Trophoblast cell (in vitro differentiated cells and primary cell): ENCODE data around the gene CXCL9.
"Not testable (repeated sequence)": the region's sequence is repeated elsewhere in the genome, so short reads cannot be mapped to it uniquely, and the experiment has no call there.

Source experiments
- DNase-seq, 2 donors: peaks; one replicate each; pipeline ENCODE4 v3.0.0-alpha.2; 2016
- H2AFZ ChIP-seq: 2 replicates; pipeline ENCODE4 v1.6.1; 2013; ENCODE audit warnings: low read length, moderate library complexity, mild to moderate bottlenecking; ENCODE audit not compliant: insufficient read depth, poor library complexity
- H2AK5ac ChIP-seq: 2 replicates; pipeline ENCODE4 v1.6.1; 2013; ENCODE audit warnings: mild to moderate bottlenecking, low read length
- H2BK120ac ChIP-seq: 2 replicates; pipeline ENCODE4 v1.6.1; 2013; ENCODE audit warnings: low read length, mild to moderate bottlenecking, moderate library complexity; ENCODE audit not compliant: insufficient read depth, poor library complexity
- H2BK12ac ChIP-seq: 2 replicates; pipeline ENCODE4 v1.6.1; 2013; ENCODE audit warnings: mild to moderate bottlenecking, low read length, moderate library complexity
- H2BK5ac ChIP-seq: 2 replicates; pipeline ENCODE4 v1.6.1; 2013; ENCODE audit warnings: low read length, low read depth, moderate library complexity, mild to moderate bottlenecking; ENCODE audit not compliant: poor library complexity
- H3K14ac ChIP-seq: 2 replicates; pipeline ENCODE4 v1.6.1; 2013; ENCODE audit warnings: mild to moderate bottlenecking, low read length
- H3K18ac ChIP-seq: 2 replicates; pipeline ENCODE4 v1.6.1; 2013; ENCODE audit warnings: mild to moderate bottlenecking, low read length
- H3K23ac ChIP-seq: 2 replicates; pipeline ENCODE4 v1.6.1; 2013; ENCODE audit warnings: low read length
- H3K27ac ChIP-seq: 2 replicates; pipeline ENCODE4 v1.5.1; 2013; ENCODE audit warnings: low read depth, mild to moderate bottlenecking, inconsistent platforms, low read length, moderate library complexity
- H3K27me3 ChIP-seq: 2 replicates; pipeline ENCODE4 v1.6.1; 2013; ENCODE audit warnings: inconsistent platforms, mild to moderate bottlenecking, low read length, moderate library complexity; ENCODE audit not compliant: insufficient read depth
- H3K36me3 ChIP-seq, 2 experiments: 1 replicate in 1 of 2; 2 replicates in 1 of 2; pipeline ENCODE4 v1.6.1; 2013; ENCODE audit warnings: low read length in 2 of 2, mild to moderate bottlenecking in 2 of 2, moderate library complexity in 1 of 2; ENCODE audit not compliant: insufficient read depth in 2 of 2, control insufficient read depth in 1 of 2
- H3K4ac ChIP-seq: 2 replicates; pipeline ENCODE4 v1.6.1; 2013; ENCODE audit warnings: low read depth, mild to moderate bottlenecking, low read length, moderate library complexity
- H3K4me1 ChIP-seq, 2 experiments: 1 replicate in 1 of 2; 2 replicates in 1 of 2; pipeline ENCODE4 v1.6.1; 2013; ENCODE audit warnings: low read length in 2 of 2, mild to moderate bottlenecking in 2 of 2, moderate library complexity in 1 of 2; ENCODE audit not compliant: insufficient read depth in 2 of 2, control insufficient read depth in 1 of 2
- H3K4me2 ChIP-seq: 2 replicates; pipeline ENCODE4 v1.6.1; 2013; ENCODE audit warnings: inconsistent platforms, mild to moderate bottlenecking, low read length, moderate library complexity
- H3K4me3 ChIP-seq: 2 replicates; pipeline ENCODE4 v1.5.1; 2013; ENCODE audit warnings: mild to moderate bottlenecking, low read depth, low read length, inconsistent platforms
- H3K79me1 ChIP-seq: one replicate; pipeline ENCODE4 v1.6.1; 2013; ENCODE audit warnings: low read length
- H3K79me2 ChIP-seq: 2 replicates; pipeline ENCODE4 v1.6.1; 2013; ENCODE audit warnings: low read length, mild to moderate bottlenecking; ENCODE audit not compliant: control insufficient read depth, insufficient read depth, poor library complexity
- H3K9ac ChIP-seq: 2 replicates; pipeline ENCODE4 v1.6.1; 2013; ENCODE audit warnings: mild to moderate bottlenecking, low read length
- H3K9me3 ChIP-seq: 2 replicates; pipeline ENCODE4 v1.6.1; 2013; ENCODE audit warnings: low read depth, mild to moderate bottlenecking, control low read depth, inconsistent platforms, low read length; ENCODE audit not compliant: insufficient read depth
- H4K12ac ChIP-seq: 2 replicates; pipeline ENCODE4 v1.6.1; 2013; ENCODE audit warnings: low read depth, mild to moderate bottlenecking, low read length, moderate library complexity
- H4K8ac ChIP-seq: 2 replicates; pipeline ENCODE4 v1.6.1; 2013; ENCODE audit warnings: low read depth, mild to moderate bottlenecking, low read length, moderate library complexity
- H4K91ac ChIP-seq: one replicate; pipeline ENCODE4 v1.6.1; 2013; ENCODE audit warnings: low read depth, mild to moderate bottlenecking, low read length, moderate library complexity
- WGBS: extraction: QIAGEN DNeasy Blood & Tissue Kit; methylation state at CpG from one replicate; pipeline ENCODE4 v1.1.7; 2013; ENCODE audit warnings: missing lambda C conversion rate; ENCODE audit not compliant: insufficient read length, insufficient coverage; ENCODE audit errors: extremely low coverage; 5-methylcytosine and 5-hydroxymethylcytosine counted together

The CXCL9 gene

GRCh38 chr4:76002176-76002575 lies 5.1 kb downstream of the CXCL9 start:
- Histone ChIP-seq H2BK12ac (no peak overlapping the region), H3K9me3 (no peaks in the 10 kb centered on the region), H3K4me1 (no peaks in the 10 kb centered on the region), H4K91ac (no peak overlapping the region), H3K18ac (no peak overlapping the region), H3K27me3 (no peaks in the 10 kb centered on the region), H3K14ac (no peak overlapping the region), H2AK5ac (no peak overlapping the region), H3K4ac (no peak overlapping the region), H3K9ac (no peak overlapping the region), H3K27ac (no peak overlapping the region), H4K8ac (no peak overlapping the region), H3K23ac (no peak overlapping the region), H3K4me3 (no peak overlapping the region), H2AFZ (no peak overlapping the region), H3K79me1 (no peaks in the 10 kb centered on the region), H3K36me3 (no peaks in the 10 kb centered on the region), H3K79me2 (no peaks in the 10 kb centered on the region), H3K4me2 (no peak overlapping the region), H2BK120ac (no peak overlapping the region), H4K12ac (no peak overlapping the region), H2BK5ac (no peak overlapping the region)
- WGBS = no CpG with 5 or more reads among the region's 4 CpGs
- DNase-seq = no peak

GRCh38 chr4:76001700-76002099 lies 5.6 kb downstream of the CXCL9 start:
- Histone ChIP-seq H3K27me3 (no peaks in the 10 kb centered on the region), H2AFZ (no peak overlapping the region), H3K23ac (no peak overlapping the region), H3K18ac (no peak overlapping the region), H3K4ac (no peak overlapping the region), H3K4me2 (no peak overlapping the region), H3K79me2 (no peaks in the 10 kb centered on the region), H2BK120ac (no peak overlapping the region), H2AK5ac (no peak overlapping the region), H3K9me3 (no peaks in the 10 kb centered on the region), H2BK12ac (no peak overlapping the region), H3K36me3 (no peaks in the 10 kb centered on the region), H3K4me1 (no peaks in the 10 kb centered on the region), H2BK5ac (no peak overlapping the region), H4K12ac (no peak overlapping the region), H3K79me1 (no peaks in the 10 kb centered on the region), H3K14ac (no peak overlapping the region), H3K27ac (no peak overlapping the region), H4K91ac (no peak overlapping the region), H3K9ac (no peak overlapping the region), H4K8ac (no peak overlapping the region), H3K4me3 (no peak overlapping the region)
- WGBS = no CpG with 5 or more reads among the region's 7 CpGs
- no peak for DNase-seq

- Histone ChIP-seq H2BK120ac (no peak overlapping the region), H2BK5ac (no peak overlapping the region)
Observed at GRCh38 chr4:76000279-76000678, 7.0 kb downstream of the CXCL9 start.

GRCh38 chr4:75998525-75999147 lies 8.7 kb downstream of the CXCL9 start:
- not testable (repeated sequence) for H3K36me3 ChIP-seq, H3K4me1 ChIP-seq, H2BK120ac ChIP-seq, H4K12ac ChIP-seq, H2BK5ac ChIP-seq, H2AFZ ChIP-seq, H3K18ac ChIP-seq, H4K91ac ChIP-seq, H3K79me2 ChIP-seq, H3K4ac ChIP-seq, H2AK5ac ChIP-seq, DNase-seq, H3K79me1 ChIP-seq, H4K8ac ChIP-seq, H3K4me3 ChIP-seq, H3K9ac ChIP-seq, H3K4me2 ChIP-seq, H3K14ac ChIP-seq, H3K27ac ChIP-seq, H3K9me3 ChIP-seq, H3K27me3 ChIP-seq, H2BK12ac ChIP-seq, H3K23ac ChIP-seq
- WGBS = no CpG with 5 or more reads among the region's 2 CpGs

More at GRCh38 chr4:76000279-76000678, 7.0 kb downstream of the CXCL9 start:
- H2BK12ac ChIP-seq = no peak overlapping the region
- H3K79me1 ChIP-seq = no peaks in the 10 kb centered on the region
- no peaks in the 10 kb centered on the region for H3K27me3 ChIP-seq
- H3K23ac ChIP-seq = no peak overlapping the region
- no peaks in the 10 kb centered on the region for H3K4me1 ChIP-seq
- H3K14ac ChIP-seq = no peak overlapping the region
- H3K36me3 ChIP-seq = no peaks in the 10 kb centered on the region
- H3K79me2 ChIP-seq = no peaks in the 10 kb centered on the region
- H3K4me2 ChIP-seq = no peak overlapping the region
- H3K9me3 ChIP-seq = no peaks in the 10 kb centered on the region
- no peak overlapping the region for H3K18ac ChIP-seq
- H3K9ac ChIP-seq = no peak overlapping the region
- no peak overlapping the region for H4K91ac ChIP-seq
- H4K12ac ChIP-seq = no peak overlapping the region
- H3K4ac ChIP-seq = no peak overlapping the region
- no peak overlapping the region for H4K8ac ChIP-seq
- H2AK5ac ChIP-seq = no peak overlapping the region
- H3K4me3 ChIP-seq = no peak overlapping the region
- WGBS = no CpG with 5 or more reads among the region's 1 CpG
- no peak for DNase-seq
- no peak overlapping the region for H2AFZ ChIP-seq
- H3K27ac ChIP-seq = no peak overlapping the region
